IPS-NIHi11 (cell line): ENCODE measurements around the gene ADRA2A.
A peak's percentile ranks its signal among the peaks of the same experiment; 100 is the strongest.

ENCODE experiments used
- DNase-seq: peaks from one replicate; pipeline ENCODE4 v3.0.0; 2012; ENCODE audit warnings: mixed read lengths, low spot score

ADRA2A gene

DNA sequence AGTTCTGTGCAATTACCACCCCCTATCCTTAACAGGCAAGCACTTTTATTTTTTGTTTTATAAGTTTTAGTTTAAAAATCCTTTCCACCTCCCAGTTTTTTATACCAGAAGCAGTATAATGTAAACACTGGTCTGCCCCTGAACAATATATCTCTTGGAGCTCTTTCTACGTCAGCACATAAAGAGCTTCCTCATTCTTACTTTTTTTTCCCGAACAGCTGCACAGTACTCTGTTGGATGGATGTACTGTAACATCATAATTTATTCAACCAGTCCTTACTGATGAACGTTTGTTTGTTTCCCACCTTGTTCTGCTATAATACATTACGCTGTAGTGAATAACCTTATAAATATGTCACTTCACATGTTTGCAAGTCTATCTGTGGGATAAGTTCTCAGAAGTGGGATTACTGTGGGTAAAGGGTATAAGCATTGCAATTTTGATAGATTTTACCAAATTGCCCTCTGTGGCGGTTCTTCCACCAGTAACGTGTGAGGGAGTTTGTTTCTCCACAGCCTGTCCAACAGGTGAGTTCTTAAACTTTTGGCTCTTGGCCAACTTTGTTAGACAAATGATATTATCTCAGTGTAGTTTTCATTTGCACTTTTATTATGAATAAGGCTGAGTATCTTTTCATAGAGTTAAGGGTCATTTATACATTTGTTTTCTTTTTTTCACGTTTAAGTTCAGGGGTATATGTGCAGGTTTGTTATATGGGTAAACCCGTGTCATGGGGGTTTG, 32.8 kb downstream of the ADRA2A start:
- DNase-seq, result no peak

DNA sequence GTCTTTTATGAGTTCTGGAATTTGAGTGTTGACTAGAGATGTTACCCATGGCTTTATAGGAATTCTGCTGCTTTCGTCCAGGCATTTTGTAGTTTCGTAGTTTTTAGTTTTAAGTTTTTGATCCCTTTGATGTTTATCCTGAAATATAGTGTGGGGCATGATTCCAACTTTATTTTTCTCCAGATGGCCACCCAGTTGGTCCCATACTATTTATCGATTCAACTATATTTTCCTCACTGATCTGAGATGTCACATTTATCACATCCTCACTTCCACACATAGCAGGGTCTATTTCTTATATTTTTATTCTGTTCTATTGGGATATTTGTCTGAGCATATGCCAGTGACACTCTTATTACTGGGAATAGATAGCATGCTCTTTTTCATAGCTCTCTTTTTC, 33.9 kb downstream of the ADRA2A start:
- no peak for DNase-seq

- DNase-seq, result no peak
Observed at GRCh38 chr10:111112333-111112732, 35.5 kb downstream of the ADRA2A start.

GRCh38 chr10:111113238-111113960, 36.6 kb downstream of the ADRA2A start:
- DNase-seq, result no peak

DNA sequence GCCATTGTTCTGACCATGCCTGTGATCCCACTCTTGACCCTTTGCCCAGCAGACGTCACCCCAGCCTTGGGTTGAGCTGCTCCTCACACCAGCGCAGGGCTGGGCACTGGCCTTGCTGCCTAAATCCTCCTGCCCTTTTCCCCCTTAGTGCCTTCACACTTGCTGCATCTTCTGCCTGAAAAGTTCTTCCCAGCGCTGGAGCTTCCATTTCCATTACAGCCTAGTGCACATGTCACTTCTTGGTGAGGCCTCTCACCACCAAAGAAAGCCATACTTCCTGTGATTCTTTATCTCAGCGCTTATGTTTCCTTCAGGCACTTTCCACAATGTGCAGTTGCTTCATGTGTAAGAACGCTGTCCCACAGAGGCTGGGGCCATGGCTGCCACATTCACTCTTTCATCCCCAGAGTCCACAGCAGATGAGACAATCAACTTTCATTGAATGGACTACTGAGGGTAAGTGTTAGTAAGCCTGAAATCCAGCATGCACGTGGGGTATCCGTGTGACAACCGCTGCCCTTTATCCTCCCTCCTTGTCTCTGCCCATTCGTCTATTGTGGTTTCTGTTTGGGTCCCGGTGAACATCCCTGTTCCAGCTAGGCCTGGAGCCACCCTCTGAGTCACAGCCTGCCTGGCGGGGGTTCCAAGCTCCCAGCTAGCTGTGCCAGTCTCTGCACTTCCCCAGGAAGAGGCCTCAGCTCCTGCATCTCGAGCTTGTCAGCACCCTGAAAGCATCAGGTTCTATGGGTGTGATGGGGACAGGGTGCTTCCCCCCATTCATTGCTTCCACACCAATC, 37.3 kb downstream of the ADRA2A start:
- no peak for DNase-seq

DNA sequence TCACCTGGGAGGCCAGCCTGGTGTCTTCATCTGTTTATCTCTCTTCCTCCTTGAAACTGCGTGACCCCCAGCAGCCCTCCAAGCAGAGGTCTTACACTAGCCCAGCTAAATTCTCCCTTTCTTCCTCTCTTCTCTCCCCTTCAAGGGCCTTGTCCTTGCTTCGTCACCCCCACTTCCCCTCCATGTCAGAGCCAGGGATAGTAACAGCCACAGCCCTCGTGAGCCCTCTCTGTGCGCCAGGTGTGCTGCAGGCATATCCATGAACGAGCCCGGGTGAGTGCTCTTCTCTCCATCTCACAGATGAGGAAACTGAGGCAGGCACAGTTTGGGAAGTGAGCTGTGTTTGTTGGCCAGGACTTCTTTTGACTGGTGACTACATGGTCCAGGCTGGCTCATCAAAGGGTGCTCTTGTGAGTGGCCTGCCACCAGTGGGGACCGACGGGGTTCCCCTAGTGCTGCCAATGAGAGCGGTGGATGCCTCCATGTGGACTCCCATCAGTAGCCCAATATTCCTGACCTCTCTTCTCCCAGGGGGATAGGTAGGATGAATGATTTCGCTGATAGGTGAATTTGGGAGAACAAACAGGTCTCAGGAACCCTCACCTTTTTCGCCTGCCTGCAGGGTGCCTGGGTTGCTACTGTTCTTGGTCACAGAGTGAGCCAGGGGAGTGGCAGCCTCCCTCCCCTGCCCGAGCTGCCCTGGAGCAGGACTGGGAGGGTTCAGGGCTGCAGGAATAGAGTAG, 38.1 kb downstream of the ADRA2A start:
- no peak for DNase-seq

DNA sequence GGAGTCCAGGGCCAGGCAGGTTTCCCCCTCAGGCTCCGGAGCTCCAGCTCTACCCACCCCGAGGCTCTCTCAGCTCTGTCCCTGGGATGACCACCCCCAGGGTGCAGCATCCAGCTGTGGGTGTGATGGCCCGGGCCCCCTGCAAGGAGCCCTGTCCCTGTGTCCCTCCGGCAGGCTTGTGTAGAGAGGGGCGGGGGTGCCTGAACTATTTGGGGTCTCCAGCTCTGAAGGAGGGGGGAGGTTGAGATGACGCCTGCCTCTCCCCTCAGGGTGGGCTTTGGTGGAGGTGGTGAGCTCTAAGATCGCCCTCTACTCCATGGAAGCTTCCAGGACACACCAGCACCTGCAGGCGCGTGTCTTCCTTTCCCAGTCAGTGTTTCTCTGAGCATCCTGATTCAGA, 39.4 kb downstream of the ADRA2A start:
- DNase-seq, result no peak

DNA sequence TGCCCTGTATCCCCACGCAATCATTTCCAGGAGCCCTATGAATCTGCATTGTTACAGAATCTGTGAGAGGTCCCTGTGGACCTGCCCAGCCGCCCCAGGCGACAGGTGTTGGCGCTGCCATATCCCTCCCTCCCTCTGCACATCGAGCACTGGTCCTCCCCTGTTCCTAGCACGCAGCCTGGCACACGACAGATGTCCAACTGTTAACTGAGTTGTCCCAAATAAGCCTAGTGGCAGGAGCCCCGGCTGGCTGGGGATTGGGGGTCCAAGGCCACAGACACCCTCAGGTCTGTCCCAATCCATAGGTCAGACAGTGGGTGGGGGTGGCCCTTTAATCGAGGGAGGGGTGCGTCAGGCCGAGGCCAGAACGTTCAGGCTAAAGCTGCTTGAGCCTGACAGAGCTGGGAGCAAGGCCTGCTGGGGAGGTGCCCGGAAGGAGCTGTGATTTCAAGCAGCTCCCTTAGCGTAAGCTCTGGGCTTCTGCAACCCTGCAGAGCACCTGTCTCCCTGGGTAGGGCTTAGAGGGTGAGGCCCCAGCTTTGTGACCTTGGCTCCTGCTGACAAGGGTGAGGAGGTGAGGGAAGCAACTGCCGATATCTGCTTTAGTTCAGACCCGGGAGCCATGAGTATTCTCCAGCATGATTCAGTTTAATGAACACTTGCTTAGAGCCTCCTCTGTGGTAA, 40.1 kb downstream of the ADRA2A start:
- DNase-seq, result no peak

GRCh38 chr10:111117528-111118277, 40.9 kb downstream of the ADRA2A start:
- no peak for DNase-seq

DNA sequence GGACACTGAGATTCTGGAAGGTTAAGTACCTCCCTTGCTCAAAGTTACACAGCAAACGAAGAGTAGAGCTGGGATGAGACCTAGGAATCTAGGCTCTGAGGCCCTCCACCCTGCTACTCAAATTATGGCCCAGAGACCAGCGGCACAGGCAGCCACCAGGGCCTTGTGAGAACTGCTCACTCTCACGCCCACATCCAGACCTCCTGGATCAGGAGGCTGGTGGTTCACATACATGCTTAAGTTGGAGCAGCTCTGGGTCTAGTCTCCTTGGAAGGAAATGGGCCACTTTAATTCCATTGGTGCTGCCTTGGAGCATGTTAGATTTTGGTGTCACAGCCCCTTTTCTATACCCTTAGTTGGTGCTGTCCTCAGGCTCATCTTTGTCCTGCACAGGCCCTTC, 41.9 kb downstream of the ADRA2A start:
- DNase-seq, result no peak

DNA sequence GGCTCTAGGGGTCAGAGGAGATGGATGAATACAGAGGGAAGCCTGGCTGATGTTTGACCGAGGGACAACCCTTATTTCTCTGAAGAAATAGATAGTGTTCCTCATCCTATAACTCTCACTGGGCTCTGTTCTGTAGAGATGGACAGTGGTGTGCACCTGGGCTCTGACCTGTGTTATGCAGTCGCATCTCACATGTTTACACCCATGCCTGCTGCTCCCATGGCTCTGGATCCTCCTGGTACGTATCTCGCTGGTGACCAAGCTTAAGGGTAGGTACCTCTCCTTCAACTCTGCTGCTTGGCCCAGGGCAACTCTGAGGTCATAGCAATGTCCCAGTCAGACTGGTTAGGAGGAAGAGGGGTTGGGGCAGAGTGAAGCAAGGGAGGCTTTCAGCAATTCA, 42.8 kb downstream of the ADRA2A start:
- DNase-seq, result no peak

DNA sequence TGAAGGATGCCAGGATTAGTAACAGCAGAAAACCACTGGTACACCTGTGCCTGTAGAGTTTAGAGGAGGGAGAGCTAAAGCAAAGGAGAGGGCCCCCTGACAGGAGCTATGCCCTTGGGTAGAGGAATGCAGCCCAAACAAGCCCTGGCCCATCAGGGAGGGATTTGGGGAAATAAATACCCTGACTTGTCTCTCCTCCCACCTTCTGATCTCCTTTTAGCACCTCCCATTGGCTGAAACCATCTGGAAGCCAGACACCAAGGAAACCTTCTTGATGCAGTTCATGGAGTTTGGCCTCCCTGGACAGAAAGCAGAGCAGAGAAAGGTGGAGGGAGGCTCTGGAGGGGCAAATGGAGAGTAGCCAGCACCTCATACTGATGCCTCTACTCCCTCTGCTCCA, 45.3 kb downstream of the ADRA2A start:
- no peak for DNase-seq

- DNase-seq, result no peak
Observed at GRCh38 chr10:111123883-111124282, 47.1 kb downstream of the ADRA2A start.

GRCh38 chr10:111125102-111125501, 48.3 kb downstream of the ADRA2A start:
- no peak for DNase-seq

GRCh38 chr10:111126077-111126476, 49.2 kb downstream of the ADRA2A start:
- no peak for DNase-seq

- DNase-seq, result no peak
Observed at GRCh38 chr10:111127081-111127848, 50.4 kb downstream of the ADRA2A start.

DNA sequence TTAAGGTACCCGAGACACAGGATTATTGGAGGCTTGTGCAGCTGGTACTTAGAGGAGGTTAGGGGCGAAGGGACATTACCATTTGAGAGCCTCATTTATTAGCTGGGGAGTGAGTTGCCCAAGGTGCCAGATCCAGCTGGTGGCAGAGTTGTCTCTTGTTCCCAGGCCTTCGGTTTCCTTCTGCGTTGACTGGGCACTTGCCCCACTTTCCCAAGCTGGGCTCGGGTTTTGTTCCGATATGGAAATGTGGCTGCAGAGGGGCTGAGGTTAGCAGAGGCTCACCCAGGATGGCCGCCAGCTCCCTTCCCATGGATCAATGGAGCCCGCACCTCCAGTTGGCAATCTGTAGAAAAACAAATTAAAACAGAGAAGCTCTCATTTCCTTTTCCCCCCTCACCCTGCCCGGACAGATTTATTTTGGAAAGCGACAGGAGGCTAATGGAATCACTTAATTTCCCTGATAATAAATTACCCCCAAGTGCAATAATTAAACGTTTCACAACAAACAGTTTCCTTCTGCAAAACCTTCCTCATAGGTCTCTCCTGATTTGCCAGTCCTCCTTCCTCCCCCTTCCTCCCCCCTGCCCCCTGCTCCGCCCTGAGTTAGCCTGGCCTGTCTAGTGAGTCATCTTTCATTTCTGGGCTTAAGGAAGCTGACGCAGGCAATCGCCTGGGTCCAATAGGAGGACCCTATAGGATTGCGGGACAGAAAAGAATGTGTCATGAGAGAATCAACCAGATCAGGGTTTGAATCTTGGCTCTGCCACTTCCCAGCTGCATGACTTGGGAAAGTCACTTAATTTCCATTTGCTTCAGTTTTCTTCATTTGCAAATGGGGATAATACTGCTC, 51.7 kb downstream of the ADRA2A start:
- peak; percentile 39 for DNase-seq

- no peak for DNase-seq
Observed at GRCh38 chr10:111129363-111129762, 52.5 kb downstream of the ADRA2A start.

DNA sequence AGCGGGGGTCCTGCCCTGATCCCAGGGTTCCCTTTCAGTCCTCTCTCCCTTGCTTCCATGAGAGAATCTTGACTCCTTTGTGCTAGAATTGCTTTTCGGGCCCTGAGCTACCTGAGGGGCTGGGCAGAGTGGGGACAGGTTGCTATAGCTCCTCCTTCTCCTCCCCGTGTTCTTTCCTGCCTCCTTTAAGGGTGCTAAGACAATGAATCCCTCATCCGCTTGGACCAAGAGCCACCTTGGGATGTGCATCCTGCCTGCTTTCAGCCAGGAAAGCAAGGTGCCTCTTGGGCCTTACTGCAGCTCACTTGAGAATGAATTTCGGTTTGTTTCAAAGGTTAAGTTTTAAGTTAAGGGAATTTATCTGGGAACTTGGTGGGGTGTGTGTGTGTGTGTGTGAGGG, 53.6 kb downstream of the ADRA2A start:
- DNase-seq, result no peak
